Activated T-helper 9 cell treated with anti-CD3 and anti-CD28 coated beads, Interleukin-2, amount 50 U/mL, for 16 hours (primary cell): ENCODE measurements around the gene DGKZ.
"Not testable (repeated sequence)": the region's sequence is repeated elsewhere in the genome, so short reads cannot be mapped to it uniquely, and the experiment has no call there.

Experiments used
- DNase-seq: peaks from one replicate; pipeline ENCODE4 v3.0.0-alpha.2; 2020; ENCODE audit warnings: low read depth

The DGKZ gene

GRCh38 chr11:46346886-46347636, at the start of gene DGKZ:
TSS of gene DGKZ (plus strand) at chr11:46347463. CDS start at chr11:46347660, 197 bp downstream.
- DNase-seq = peak; percentile 86

- no peak for DNase-seq
These were observed 48.4 kb upstream of the DGKZ start for GRCh38 chr11:46298699-46299433.

- DNase-seq = no peak
These were observed 47.8 kb upstream of the DGKZ start for GRCh38 chr11:46299451-46299961.

- DNase-seq = no peak
These were observed 47.0 kb upstream of the DGKZ start for GRCh38 chr11:46300270-46300669.

- no peak for DNase-seq
These were observed 44.4 kb upstream of the DGKZ start for GRCh38 chr11:46302866-46303265.

GRCh38 chr11:46304036-46304435, 43.2 kb upstream of the DGKZ start:
- not testable (repeated sequence) for DNase-seq

- DNase-seq = no peak
These were observed 42.6 kb upstream of the DGKZ start for GRCh38 chr11:46304605-46305179.

- DNase-seq = no peak
These were observed 42.0 kb upstream of the DGKZ start for GRCh38 chr11:46305295-46305694.

GRCh38 chr11:46306296-46306853, 40.9 kb upstream of the DGKZ start:
- no peak for DNase-seq

GRCh38 chr11:46307369-46307768, 39.9 kb upstream of the DGKZ start:
- DNase-seq = no peak

- no peak for DNase-seq
These were observed 39.4 kb upstream of the DGKZ start for GRCh38 chr11:46307785-46308341.

- peak; percentile 50 for DNase-seq
These were observed 38.4 kb upstream of the DGKZ start for GRCh38 chr11:46308631-46309419.

GRCh38 chr11:46309814-46310259, 37.4 kb upstream of the DGKZ start:
- no peak for DNase-seq

GRCh38 chr11:46315033-46315738, 32.1 kb upstream of the DGKZ start:
- peak; percentile 55 for DNase-seq

GRCh38 chr11:46315783-46316563, 31.3 kb upstream of the DGKZ start:
- DNase-seq = no peak

- no peak for DNase-seq
These were observed 28.2 kb upstream of the DGKZ start for GRCh38 chr11:46319074-46319453.

- no peak for DNase-seq
These were observed 25.5 kb upstream of the DGKZ start for GRCh38 chr11:46321757-46322156.

GRCh38 chr11:46322759-46323158, 24.5 kb upstream of the DGKZ start:
- DNase-seq = no peak

GRCh38 chr11:46326813-46327416, 20.3 kb upstream of the DGKZ start:
- no peak for DNase-seq
